NCI-H2081 (cell line): ENCODE data around the gene CCR6.

Experiments
- DNase-seq, 2 experiments: peaks; one replicate each; lab custom pipeline; 2025; lab: John Stamatoyannopoulos, UW

Gene CCR6

GRCh38 chr6:167098825-167099225, 24.1 kb upstream of the CCR6 start:
- no peak for DNase-seq

- no peak for DNase-seq
Observed at GRCh38 chr6:167099707-167100106, 23.2 kb upstream of the CCR6 start.

- no peak for DNase-seq
Observed at GRCh38 chr6:167100241-167100674, 22.6 kb upstream of the CCR6 start.

- DNase-seq = no peak
Observed at GRCh38 chr6:167102318-167102717, 20.6 kb upstream of the CCR6 start.

GRCh38 chr6:167103041-167103891, 19.6 kb upstream of the CCR6 start:
- DNase-seq = no peak

GRCh38 chr6:167104388-167104787, 18.5 kb upstream of the CCR6 start:
- DNase-seq = no peak

- DNase-seq = no peak
Observed at GRCh38 chr6:167105060-167105459, 17.8 kb upstream of the CCR6 start.

- no peak for DNase-seq
Observed at GRCh38 chr6:167106406-167106805, 16.5 kb upstream of the CCR6 start.

- no peak for DNase-seq
Observed at GRCh38 chr6:167107787-167108186, 15.1 kb upstream of the CCR6 start.

GRCh38 chr6:167108278-167108677, 14.6 kb upstream of the CCR6 start:
- DNase-seq = no peak

GRCh38 chr6:167109651-167110050, 13.2 kb upstream of the CCR6 start:
- no peak for DNase-seq

- no peak for DNase-seq
Observed at GRCh38 chr6:167111597-167111996, 11.3 kb upstream of the CCR6 start.

- no peak for DNase-seq
Observed at GRCh38 chr6:167112421-167112820, 10.5 kb upstream of the CCR6 start.

GRCh38 chr6:167113047-167113754, 9.7 kb upstream of the CCR6 start:
- no peak for DNase-seq

GRCh38 chr6:167113935-167114910, 8.7 kb upstream of the CCR6 start:
- no peak for DNase-seq

- DNase-seq = no peak
Observed at GRCh38 chr6:167115054-167115453, 7.8 kb upstream of the CCR6 start.

- no peak for DNase-seq
Observed at GRCh38 chr6:167116109-167116837, 6.6 kb upstream of the CCR6 start.

GRCh38 chr6:167116838-167117228, 6.1 kb upstream of the CCR6 start:
- DNase-seq = no peak

- DNase-seq = no peak
Observed at GRCh38 chr6:167118006-167118405, 4.9 kb upstream of the CCR6 start.

- DNase-seq = no peak
Observed at GRCh38 chr6:167118839-167119238, 4.1 kb upstream of the CCR6 start.
